Measurements from ENCODE around the gene INHBB. TPM values are rescaled to one million over a fixed set of nuclear protein-coding genes. Genes with fewer than 3 reads are reported as not detected.

INHBB gene
- total and polyA plus RNA-seq, 4 donors, result 0.97 to 7.8 (median 5.8) TPM

DNA sequence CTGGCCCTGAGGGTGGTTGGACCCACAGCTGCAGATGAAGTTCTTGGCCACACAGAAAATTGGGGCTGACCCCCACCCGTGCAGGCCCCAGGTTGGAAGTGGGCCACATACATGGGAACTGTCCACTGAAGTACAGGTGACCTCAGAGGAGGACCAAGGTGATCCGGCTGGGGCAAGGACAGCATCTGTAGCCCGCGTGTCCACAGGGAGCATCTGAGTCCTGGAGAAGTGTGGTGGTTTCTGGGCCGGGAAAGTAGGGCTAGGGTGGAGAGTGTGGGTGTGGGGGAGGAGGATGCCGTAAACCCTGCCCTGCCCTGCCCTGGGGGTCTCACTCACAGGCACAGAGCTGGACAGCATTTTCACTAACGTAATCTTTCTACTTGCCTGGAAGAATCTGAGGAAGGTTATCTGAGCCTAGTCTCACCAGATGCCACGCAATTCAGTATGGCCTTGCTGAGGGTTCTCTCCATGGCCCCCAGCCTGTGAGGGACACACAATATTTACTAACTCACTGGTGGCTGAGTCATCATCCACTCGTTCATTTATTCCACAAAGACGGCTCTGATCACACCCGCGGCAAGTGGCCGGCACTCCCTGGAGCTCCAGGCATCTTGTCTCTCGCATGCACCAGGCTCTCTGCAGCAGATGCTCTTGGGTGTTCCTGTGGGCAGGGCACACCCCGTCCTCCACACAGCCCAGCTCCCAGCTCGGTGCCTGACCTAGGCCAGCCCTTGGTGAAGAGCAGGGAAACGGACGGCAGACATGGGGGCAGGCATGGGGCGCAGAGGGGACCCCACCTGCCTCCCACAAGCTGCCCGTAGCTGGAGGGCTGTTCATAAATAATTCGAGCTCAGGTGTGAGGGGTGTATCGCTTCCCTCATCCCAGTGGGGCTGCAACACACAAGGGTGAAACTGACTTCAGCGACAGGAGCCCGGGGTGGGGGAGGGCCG lies 51.2 kb downstream of the INHBB start:
- H3K27me3 ChIP-seq (ENCODE audit: control insufficient read depth in 3 of 3, insufficient read depth in 3 of 3, low read length in 2 of 3), result peaks cover 0 to 9% (median 0%) of the 10 kb centered on the region in 3 donors
- no peaks in the 10 kb centered on the region for H3K9me3 ChIP-seq (ENCODE audit: control insufficient read depth in 4 of 4, insufficient read depth in 3 of 4, low read length in 3 of 4)
- ATAC-seq (ENCODE audit: insufficient read depth, low FRiP score) (no peak), DNase-seq (no peak)
- no peaks in the 10 kb centered on the region for H3K36me3 ChIP-seq (ENCODE audit: control insufficient read depth in 4 of 4, insufficient read depth in 4 of 4, low read length in 4 of 4)
- peaks cover 0 to 15% (median 0%) of the 10 kb centered on the region in 5 donors for H3K4me1 ChIP-seq (ENCODE audit: control insufficient read depth in 5 of 5, insufficient read depth in 5 of 5, low read length in 5 of 5)
- TF ChIP-seq, protein P1, sequence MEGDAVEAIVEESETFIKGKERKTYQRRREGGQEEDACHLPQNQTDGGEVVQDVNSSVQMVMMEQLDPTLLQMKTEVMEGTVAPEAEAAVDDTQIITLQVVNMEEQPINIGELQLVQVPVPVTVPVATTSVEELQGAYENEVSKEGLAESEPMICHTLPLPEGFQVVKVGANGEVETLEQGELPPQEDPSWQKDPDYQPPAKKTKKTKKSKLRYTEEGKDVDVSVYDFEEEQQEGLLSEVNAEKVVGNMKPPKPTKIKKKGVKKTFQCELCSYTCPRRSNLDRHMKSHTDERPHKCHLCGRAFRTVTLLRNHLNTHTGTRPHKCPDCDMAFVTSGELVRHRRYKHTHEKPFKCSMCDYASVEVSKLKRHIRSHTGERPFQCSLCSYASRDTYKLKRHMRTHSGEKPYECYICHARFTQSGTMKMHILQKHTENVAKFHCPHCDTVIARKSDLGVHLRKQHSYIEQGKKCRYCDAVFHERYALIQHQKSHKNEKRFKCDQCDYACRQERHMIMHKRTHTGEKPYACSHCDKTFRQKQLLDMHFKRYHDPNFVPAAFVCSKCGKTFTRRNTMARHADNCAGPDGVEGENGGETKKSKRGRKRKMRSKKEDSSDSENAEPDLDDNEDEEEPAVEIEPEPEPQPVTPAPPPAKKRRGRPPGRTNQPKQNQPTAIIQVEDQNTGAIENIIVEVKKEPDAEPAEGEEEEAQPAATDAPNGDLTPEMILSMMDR (IDR thresholded peaks at IDR 0.05; ENCODE audit: control extremely low read depth, extremely low read depth), result no peak
- H3K4me3 ChIP-seq, result no peak overlapping the region
- 75 to 81% methylated on average over 25 of the region's 25 CpGs for WGBS, 2 donors
- H3K9ac ChIP-seq (ENCODE audit: insufficient read depth in 1 of 2, low read length in 2 of 2), result no peak overlapping the region
- H3K27ac ChIP-seq (ENCODE audit: low read depth in 1 of 2, low read length in 1 of 2), result no peak overlapping the region

DNA sequence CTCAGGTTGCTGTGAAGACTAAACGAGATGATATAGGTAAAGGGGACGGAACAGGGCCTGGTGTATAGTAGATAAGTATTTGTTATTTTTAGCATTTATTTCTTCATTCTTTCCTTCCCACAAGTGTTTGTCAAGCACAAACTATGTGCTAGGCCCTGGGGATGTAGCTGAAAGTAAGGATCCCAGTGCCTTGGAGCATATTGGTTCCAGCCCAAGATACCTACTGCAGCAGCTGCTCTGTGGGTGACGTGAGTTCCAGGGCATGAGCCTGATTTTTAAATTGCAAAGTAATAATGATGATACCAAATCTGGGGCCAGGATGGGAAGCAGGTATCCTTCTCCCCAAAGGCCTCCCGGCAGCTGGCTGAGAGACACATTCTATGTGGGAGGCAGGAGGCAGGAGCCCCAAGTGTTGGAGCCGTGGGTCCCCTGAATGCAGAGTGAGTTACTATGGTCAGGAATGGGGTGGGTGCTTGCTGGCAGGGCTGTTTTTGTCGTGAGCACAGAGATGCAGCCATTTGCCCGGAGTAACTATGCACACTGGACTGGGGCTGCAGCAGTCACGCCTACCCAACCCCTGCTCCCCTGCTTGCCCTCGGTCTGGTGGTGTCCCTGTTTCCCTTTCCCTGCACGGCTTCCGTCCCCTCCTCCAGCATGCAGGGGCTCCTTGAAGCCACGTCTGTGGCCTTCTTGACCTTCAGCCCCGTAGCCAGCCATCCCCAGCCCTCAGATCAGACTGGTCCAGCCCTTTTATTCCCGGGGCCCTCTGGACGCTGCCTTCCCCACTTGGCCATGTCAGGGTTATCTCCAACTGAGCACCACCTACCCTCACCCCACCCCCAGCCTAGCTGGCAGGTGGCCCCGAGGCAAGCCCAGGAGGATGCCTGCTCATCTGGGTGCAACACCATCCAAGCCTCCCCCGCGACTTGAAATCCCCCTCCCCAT lies 52.4 kb downstream of the INHBB start:
- H3K36me3 ChIP-seq (ENCODE audit: control insufficient read depth in 4 of 4, insufficient read depth in 4 of 4, low read length in 4 of 4), result no peaks in the 10 kb centered on the region
- TF ChIP-seq, protein P1 (IDR thresholded peaks at IDR 0.05; ENCODE audit: control extremely low read depth, extremely low read depth), result no peak
- peaks cover 0 to 9% (median 0%) of the 10 kb centered on the region in 3 donors for H3K27me3 ChIP-seq (ENCODE audit: control insufficient read depth in 3 of 3, insufficient read depth in 3 of 3, low read length in 2 of 3)
- ATAC-seq (ENCODE audit: insufficient read depth, low FRiP score) (no peak), DNase-seq (no peak)
- no peak overlapping the region for H3K4me3 ChIP-seq
- H3K27ac ChIP-seq (ENCODE audit: low read depth in 1 of 2, low read length in 1 of 2), result no peak overlapping the region
- H3K9me3 ChIP-seq (ENCODE audit: control insufficient read depth in 4 of 4, insufficient read depth in 3 of 4, low read length in 3 of 4), result no peaks in the 10 kb centered on the region
- H3K9ac ChIP-seq (ENCODE audit: insufficient read depth in 1 of 2, low read length in 2 of 2), result no peak overlapping the region
- 72 to 74% methylated on average over 18 of the region's 18 CpGs for WGBS, 2 donors
- H3K4me1 ChIP-seq (ENCODE audit: control insufficient read depth in 5 of 5, insufficient read depth in 5 of 5, low read length in 5 of 5), result peaks cover 0 to 16% (median 2%) of the 10 kb centered on the region in 5 donors

DNA sequence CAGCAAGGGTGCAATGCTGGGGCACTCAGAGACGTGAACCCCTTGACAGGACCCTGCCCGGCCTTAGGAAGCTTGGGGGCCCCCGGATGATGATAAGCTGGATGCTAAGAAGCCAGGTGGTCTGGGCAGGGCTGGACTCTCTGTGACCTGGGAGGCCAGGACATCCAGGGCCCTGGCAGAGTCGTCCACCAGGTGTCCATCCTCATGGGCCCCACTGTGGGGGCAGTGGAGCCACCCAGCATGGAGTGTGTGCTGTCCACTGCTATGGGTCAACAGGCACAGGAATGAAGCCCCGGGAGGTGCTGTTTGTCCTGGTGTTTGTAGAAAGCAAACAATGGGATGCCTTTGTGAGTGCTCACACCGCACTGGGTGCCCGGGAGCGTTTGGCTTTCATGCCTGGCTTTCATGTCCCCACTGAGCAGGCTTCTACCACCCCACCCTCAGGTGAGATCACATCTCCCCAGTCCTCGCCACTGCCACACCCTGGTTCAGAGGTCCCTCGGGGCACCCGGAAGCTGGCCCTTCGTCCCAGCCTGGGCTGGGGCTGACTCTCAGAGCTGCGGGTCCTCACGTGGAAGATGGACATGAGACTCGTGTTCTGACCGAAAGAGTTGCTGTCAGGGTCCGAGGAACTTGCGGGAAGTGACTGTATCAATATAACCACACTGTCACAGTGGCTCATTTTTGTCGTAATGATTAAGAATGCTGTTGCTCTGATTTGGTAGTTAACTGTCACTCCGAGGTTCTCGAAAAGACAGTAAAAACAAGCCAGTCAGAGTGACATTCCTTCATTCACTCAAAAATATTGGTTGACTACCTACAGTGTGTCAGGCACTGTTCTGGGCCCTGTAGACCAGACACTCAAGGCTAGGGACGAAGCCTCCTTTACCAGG lies 53.3 kb downstream of the INHBB start:
- Histone ChIP-seq H3K36me3 (ENCODE audit: control insufficient read depth in 4 of 4, insufficient read depth in 4 of 4, low read length in 4 of 4) (no peaks in the 10 kb centered on the region), H3K9ac (ENCODE audit: insufficient read depth in 1 of 2, low read length in 2 of 2) (no peak overlapping the region), H3K27ac (ENCODE audit: low read depth in 1 of 2, low read length in 1 of 2) (no peak overlapping the region), H3K27me3 (ENCODE audit: control insufficient read depth in 3 of 3, insufficient read depth in 3 of 3, low read length in 2 of 3) (peaks cover 0 to 9% (median 0%) of the 10 kb centered on the region in 3 donors), H3K4me1 (ENCODE audit: control insufficient read depth in 5 of 5, insufficient read depth in 5 of 5, low read length in 5 of 5) (peaks cover 0 to 19% (median 2%) of the 10 kb centered on the region in 5 donors), H3K4me3 (no peak overlapping the region), H3K9me3 (ENCODE audit: control insufficient read depth in 4 of 4, insufficient read depth in 3 of 4, low read length in 3 of 4) (no peaks in the 10 kb centered on the region)
- WGBS, 2 donors, result 76 to 86% methylated on average over 22 of the region's 22 CpGs
- DNase-seq, result no peak
- TF ChIP-seq, protein P1 (IDR thresholded peaks at IDR 0.05; ENCODE audit: control extremely low read depth, extremely low read depth), result no peak
- no peak for ATAC-seq (ENCODE audit: insufficient read depth, low FRiP score)
